ENCODE results near the gene LDB1.

Gene LDB1

DNA sequence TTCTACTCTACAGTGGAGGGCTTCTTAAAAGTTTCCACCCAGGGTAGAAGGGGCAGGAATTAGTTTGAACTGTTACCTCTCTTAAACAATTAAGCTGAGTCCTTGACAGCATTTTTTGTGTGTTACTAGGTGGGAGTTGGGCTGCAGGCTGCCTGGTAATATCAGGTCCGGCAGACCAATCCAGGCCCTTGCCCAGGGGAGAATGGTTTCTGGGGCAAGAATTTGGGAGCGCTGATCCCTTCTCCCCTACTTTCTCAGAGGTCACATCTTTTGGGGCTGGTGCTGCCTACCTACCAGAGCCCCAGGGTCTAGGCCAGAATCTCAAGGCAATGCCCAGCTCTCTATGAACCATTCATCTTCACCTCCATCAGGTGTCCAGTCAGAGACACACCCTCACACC lies 14.2 kb upstream of the LDB1 start:
- DNase-seq: no peak

DNA sequence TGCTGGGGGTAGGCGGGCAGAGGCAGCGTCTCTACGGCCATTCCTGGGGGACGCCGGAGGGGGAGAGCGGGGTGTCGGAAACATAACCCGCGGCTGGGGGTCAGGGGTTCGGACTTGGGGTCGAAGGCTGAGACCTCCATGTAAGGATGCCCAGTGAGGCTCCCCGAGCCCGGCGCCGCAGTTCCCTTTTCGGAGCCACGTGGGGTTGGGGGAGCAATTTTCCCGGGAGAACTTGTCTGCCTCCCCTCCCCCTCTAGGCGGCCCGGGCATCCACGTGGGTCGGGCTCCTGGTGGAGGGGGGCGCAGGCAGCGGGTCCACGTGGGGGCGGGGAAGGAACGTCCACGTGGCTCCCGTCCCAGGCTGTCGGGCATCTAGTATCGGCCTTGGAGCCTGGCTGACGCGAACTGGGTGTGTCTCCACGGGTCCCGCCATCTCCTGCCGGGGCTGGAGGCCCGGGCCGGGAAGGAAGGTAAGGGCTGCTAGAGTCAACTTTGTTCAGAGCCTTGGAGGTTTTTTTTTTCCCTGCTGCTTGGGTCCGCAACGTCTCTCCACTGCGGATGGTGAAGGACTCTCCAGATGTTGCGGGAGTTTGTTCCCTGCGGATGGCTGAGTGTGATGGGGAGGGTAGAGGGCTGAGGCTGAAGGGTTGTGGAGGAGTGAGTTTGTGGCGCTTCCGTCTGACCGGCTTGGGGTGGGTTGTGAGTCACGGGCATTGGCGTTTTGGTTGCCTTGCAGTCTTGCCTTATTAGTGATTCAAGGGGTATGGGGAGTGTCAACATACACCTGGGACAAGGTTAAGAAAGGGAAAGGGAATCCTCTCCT lies 13.4 kb upstream of the LDB1 start:
- no peak for DNase-seq

- peak; percentile 96 for DNase-seq
Observed at GRCh38 chr10:102132563-102133372, 12.6 kb upstream of the LDB1 start, which contains the start of gene PPRC1. Gene PPRC1 (plus strand): TSS chr10:102133040. CDS start chr10:102133069, 29 bp downstream.

DNA sequence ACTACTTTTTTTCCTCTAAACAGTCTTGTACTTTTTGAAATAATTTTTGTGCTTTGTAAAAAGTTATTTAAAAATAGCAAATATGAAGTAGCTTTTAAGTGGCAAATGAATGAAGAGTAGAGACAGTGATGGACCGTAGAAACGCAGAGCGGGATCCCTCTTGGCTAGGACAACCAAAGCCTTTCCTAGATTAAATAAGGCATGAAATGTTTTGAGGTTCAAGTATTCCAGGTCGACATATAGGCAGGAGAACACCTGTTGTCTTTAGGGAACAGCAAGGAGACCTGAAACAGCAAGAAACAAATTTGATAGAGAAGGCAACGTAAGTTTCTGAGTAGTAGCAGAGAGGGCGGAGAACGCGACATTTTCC lies 12.0 kb upstream of the LDB1 start:
- DNase-seq: no peak

- DNase-seq: no peak
Observed at GRCh38 chr10:102131286-102132170, 11.4 kb upstream of the LDB1 start.

DNA sequence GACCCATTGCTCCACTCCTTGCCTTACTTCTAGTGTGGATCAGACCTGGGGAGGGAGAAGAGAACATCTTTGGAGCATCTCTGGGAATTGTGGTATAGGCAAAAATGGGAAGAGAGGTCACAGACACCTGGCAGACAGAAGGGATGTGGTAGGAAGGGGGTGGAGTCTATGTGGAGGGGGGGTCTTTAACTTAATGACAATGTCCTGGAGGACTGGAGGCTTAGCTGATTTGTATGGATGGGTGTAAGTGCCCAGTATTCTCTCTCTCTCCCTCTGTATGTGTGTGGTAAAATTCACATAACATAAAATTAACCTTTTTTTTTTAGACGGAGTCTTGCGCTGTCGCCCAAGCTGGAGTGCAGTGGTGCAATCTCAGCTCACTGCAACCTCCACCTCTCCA lies 3.1 kb upstream of the LDB1 start:
- DNase-seq: no peak

DNA sequence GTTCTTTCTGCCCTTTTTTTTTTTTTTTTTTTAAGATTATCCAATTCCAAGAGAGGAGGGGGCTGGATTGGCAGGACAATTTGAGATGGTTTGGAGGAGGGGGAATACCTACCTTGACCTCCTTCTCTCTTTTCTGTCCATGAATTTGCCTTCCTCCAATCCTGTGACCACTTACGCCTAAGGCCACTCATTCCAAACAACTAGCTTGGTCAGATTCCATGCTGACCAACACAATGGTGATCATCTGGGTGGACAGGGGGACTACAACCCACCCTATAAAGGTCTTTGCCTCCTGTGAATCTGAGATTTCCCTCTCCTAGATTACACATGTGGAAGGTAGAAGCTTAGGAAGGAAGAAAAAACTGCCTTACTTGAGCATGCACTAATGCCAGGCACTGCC lies 2.3 kb upstream of the LDB1 start:
- no peak for DNase-seq

DNA sequence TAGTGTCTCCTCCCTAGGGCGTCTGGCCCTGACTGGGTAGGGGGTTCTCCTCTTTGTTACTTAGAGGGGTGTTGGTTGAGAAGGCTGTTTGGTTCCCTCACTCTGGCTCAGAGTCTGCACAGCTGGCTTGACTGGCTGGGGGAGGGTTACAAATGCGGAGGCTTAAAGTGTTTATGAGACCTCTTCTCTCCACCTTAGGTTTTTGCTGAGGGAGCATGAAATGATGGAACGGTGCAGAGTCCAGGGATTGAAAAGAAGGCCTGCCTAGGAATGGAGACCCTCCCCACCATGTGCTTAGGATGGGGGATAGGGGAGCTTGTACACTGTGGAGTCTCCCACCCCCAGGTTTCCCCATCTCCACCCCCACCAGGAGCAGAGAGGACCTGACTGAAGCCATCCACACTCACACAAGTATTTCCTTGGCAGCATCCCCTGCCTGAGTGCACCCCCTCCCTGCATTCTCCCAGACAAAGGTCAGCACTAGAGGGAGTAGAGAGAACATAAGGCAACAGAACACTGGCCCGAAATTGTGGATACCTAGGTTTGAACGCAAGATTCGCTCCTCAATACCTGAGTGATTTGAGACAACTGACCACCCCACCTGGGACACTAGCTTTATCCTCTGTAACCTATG lies 1.7 kb upstream of the LDB1 start:
- DNase-seq: no peak

DNA sequence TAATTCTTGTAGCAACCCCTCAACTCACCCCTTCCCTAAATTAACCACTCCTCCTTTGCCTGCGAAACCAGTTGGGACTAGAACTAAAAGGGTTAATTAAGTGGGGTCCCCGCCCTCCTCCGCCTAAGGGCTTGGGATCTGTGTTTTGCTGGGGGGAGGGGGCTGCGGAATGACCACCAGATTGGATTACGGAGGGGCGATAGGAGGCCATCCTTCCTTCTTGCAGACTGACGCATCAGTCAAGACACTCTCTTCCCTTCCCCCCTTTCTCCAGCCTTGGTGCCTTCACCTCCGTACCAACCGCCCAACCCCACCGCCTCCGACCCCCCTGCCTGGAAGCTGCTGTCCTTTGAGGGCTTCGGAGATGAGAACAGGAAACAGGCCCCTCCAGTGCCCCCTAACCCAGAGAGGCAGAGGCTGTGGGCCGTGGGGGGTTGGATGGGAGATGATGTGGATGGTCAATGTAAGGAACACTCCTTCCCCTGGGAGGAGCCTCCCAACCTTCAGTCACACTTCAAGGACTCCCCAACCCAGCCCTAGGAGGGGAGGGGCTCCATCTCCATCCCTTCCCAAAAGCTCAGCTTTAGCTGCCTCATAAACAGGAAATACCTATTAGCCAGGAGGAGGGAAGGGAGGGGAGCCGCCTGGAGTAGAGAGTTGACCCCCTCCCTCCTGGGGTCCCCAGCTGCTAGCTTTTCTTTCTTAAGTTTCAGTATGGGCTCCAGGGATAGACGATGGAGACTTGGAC lies 997 bp upstream of the LDB1 start:
- no peak for DNase-seq

DNA sequence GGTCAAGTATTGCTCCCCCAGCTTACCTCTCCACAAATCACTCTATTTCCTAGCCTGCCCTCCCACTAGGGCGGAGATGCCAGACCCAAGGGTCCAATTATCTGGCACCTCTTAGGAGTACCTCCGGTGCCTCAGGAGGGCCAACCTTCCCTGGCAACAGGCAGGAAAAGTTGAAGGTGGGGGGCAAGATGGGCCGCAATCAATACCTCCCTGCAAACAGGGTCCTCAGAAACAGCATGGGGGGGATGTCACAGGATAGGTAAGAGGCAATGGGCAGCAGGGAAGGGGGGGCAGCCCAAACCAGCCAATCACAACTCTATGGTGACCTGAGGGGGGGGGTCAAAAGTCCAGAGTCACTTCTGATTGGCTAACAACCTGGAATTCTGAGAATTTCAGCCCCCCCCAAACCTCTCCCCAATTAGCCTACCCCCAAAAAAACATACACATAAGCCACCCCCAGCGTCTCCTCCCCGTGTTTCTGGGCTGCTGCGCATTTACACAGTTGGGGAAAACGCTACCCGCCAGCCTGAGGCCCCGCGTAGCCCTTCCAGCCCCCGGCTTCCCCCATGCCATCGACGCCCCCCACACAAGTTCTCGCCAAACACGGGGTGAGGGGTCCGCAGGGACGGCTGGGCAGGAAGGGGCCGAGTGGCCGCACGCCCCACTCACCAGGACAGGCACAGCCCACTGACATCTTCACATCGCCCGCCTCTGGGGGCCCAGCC lies 589 bp downstream of the LDB1 start:
- no peak for DNase-seq

- DNase-seq: no peak
Observed at GRCh38 chr10:102118867-102119266, 1.3 kb downstream of the LDB1 start.

GRCh38 chr10:102117391-102118159 lies 2.6 kb downstream of the LDB1 start:
- no peak for DNase-seq

DNA sequence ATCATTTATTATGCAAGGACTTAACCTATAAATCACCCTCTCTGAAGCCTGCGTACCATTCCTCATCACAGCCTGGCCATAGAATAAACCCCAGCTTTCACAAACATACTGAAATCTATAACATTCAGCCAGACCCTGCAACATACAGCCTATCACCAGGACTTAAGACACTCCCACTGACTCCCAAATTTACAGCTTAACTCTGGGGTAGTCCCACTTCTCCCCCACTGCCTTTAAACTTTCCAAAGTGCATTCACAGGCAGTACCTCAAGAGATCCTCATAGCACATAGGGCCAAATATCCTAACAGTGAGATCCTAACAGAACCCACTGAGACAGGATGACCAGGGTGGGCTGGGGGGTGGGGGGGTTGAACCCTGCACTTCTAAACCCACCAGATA lies 3.5 kb downstream of the LDB1 start:
- no peak for DNase-seq

DNA sequence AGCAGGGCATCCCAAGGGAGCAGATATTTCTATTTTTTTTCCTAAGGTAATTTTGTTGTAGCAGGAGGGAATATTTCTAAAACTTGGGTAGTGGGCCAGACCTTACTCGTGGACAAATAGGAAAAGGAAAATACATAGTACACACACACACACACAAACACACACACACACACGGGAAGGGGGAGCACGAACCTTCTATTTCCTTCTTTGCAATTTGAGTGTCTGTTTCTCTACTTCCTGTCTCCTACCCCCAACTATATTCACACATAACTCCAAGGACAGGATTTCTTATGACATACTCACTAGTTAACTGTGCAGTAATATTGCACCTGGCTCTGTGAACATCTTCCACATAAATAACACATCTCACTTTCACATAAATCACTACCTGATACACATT lies 4.4 kb downstream of the LDB1 start:
- DNase-seq: no peak

DNA sequence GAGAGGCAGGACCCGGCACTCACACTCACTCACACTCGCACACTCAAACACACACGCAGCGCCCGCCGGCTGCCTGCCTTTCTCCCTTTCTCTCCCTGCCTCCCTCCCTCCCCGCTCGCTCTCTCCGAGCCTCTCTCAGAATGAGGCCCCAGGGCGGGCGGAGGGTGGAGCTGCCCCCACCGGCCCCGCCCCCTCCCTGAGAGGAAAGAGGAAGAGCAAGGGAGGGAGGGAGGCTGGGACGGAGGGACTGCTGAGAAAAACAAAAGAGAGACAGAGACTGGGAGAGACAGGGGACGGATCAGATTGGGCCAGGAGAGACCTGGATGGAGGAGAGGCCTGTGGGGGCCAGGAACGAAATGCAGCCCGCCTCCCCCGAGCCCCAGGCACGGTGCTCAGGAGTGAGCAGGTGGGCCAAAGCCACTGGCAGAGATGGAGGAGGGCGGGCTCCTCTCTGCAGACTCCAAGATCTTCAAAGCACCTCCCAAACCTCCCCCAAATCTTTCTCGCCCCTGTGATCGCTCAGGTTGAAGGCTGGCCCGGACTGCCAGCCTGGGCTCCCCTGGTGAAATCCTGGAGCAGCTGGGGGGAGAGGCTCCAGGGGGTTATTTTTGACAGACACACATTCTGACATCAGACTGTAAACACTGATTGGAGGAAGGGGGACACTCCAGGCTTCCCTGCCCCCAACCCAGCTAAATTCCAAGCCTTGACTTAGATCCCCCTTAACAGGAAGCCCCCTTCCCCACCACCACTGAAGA lies 5.1 kb downstream of the LDB1 start:
- peak; percentile 76 for DNase-seq

- DNase-seq: no peak
Observed at GRCh38 chr10:102113956-102114857, 6.0 kb downstream of the LDB1 start.

DNA sequence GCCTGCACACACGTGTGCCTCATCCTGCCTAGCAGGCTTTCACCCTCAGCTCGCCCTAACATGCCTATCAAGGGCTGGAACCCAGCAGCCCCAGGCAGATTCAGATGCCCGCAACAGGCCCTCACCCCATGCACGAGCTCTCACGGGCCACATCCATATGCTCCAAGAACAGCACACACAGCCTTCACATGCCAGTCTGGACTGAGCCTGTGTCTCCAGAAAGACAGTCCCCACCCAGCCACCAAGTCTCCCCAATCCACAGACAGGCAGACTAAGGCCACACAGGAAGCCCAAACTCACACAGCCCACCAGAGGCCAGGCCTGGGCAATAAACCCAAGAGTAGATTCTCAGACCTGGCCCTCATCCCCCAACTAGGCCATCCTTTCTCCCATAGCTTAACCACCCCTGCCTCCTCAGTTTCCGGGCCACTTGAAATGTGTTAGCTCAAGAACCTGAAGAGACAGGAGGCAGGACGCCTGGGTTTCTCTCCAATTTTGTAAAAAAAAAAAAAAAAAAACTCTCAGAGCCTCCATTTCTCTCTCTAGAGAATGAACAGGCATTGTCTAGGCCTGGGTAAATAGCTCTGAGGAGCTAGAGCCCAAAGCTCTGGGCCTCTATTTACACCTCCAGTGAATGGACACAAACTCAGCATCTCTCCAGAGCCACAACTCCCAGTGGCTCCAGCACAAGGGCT lies 6.8 kb downstream of the LDB1 start:
- no peak for DNase-seq
